ENCODE results near the gene EGLN1. TPM values are rescaled to one million over a fixed set of nuclear protein-coding genes. Genes with fewer than 3 reads are reported as not detected.

EGLN1 gene
- total and polyA plus RNA-seq, 2 experiments from 2014 or later: 1.9 to 6.0 TPM

DNA sequence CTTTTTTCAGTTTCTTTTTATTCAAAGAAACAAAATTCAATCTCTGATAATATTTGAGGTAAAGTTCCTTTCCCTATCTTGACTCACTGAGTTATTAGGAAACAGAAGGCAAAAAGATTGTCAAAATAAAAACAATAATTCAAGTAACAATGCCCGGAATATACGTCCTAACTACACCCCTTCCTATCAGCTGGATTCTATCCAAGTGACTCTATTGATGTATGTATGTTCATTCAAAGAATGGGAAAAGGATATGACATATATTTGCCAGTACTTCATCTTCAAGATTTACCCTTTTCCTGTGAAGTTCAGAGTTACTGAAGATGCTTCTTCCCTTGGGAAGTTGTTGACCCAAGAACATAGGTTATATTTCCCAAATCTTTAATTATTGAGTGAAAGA is 70.3 kb downstream of the EGLN1 start:
- Histone ChIP-seq H3K36me3 (ENCODE audit: insufficient read depth) (peaks cover 17% of the 10 kb centered on the region; the same call in 1 of the 2 replicates), H4K20me1 (replicated peaks; ENCODE audit: insufficient read depth) (peaks cover 5% of the 10 kb centered on the region), H3K27ac (ENCODE audit: low read depth) (no peak overlapping the region), H3K4me2 (no peak overlapping the region), H3K4me1 (ENCODE audit: insufficient read depth) (no peaks in the 10 kb centered on the region), H3K4me3 (no peak overlapping the region), H2AFZ (no peak overlapping the region), H3F3A (replicated peaks; ENCODE audit: low read depth) (no peaks in the 10 kb centered on the region), H3K27me3 (ENCODE audit: insufficient read depth) (no peaks in the 10 kb centered on the region), H3K79me2 (replicated peaks; ENCODE audit: insufficient read depth) (no peaks in the 10 kb centered on the region), H3K9me2 (ENCODE audit: insufficient read depth) (no peaks in the 10 kb centered on the region)
- DNase-seq (ENCODE audit: low spot score) (no peak), ATAC-seq (no peak)
- H3K4me1 Mint-ChIP-seq: no peaks in the 10 kb centered on the region
- H3K9me3 Mint-ChIP-seq: no peaks in the 10 kb centered on the region
- TF ChIP-seq EZH2 (IDR thresholded peaks at IDR 0.05; ENCODE audit: low read depth, unreplicated experiment) (no peak), CREB1 (CRISPR knock-in tag; IDR thresholded peaks at IDR 0.05; ENCODE audit: low read depth) (no peak), JUNB (IDR thresholded peaks at IDR 0.05; ENCODE audit: unreplicated experiment) (no peak), NANOG (IDR thresholded peaks at IDR 0.05; ENCODE audit: borderline replicate concordance) (no peak), ZNF114 (CRISPR knock-in tag; IDR thresholded peaks at IDR 0.05) (no peak), CTCF (conservative IDR thresholded peaks at IDR 0.05; ENCODE audit: low read depth in 2 of 2) (no peak), ZNF462 (CRISPR knock-in tag; IDR thresholded peaks at IDR 0.05) (no peak), POLR2AphosphoS5 (IDR thresholded peaks at IDR 0.05; ENCODE audit: low read depth) (no peak), STAT1 (IDR thresholded peaks at IDR 0.05; ENCODE audit: unreplicated experiment) (no peak), REST (IDR thresholded peaks at IDR 0.05; ENCODE audit: unreplicated experiment) (no peak), EZH2phosphoT487 (IDR thresholded peaks at IDR 0.05; ENCODE audit: unreplicated experiment) (no peak)
- TF ChIP-seq, protein P1, sequence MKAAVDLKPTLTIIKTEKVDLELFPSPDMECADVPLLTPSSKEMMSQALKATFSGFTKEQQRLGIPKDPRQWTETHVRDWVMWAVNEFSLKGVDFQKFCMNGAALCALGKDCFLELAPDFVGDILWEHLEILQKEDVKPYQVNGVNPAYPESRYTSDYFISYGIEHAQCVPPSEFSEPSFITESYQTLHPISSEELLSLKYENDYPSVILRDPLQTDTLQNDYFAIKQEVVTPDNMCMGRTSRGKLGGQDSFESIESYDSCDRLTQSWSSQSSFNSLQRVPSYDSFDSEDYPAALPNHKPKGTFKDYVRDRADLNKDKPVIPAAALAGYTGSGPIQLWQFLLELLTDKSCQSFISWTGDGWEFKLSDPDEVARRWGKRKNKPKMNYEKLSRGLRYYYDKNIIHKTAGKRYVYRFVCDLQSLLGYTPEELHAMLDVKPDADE (IDR thresholded peaks at IDR 0.05): no peak
- peaks cover 24% of the 10 kb centered on the region for H3K36me3 Mint-ChIP-seq (ENCODE audit: low read depth)
- no peak overlapping the region for H3K4me3 Mint-ChIP-seq
- no peak overlapping the region for H3K27ac Mint-ChIP-seq
- no peaks in the 10 kb centered on the region for H3K27me3 Mint-ChIP-seq (ENCODE audit: insufficient read depth, low read depth, poor library complexity)
